ENCODE results near the gene WDR86.

DNA sequence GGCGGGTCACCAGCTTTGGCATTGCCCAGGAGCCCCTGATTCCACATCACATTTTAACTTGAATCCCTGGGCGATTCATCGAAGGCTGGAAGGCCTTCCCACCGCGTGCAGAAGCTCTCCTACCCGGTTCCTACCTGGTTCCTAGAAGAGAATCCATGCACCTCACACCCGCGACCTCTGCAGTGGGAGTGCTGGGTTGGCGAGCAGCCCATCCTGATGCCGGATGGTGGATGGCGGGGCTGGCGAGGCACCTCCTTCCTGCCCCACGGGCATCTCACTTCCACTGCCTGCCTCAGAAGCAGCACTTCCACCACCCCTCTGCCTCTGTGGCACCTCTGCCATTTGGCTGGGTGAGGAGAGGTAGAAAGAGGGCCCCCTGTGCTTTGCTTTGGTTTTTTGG is 36.2 kb downstream of the WDR86 start:
- TF ChIP-seq, protein P1, sequence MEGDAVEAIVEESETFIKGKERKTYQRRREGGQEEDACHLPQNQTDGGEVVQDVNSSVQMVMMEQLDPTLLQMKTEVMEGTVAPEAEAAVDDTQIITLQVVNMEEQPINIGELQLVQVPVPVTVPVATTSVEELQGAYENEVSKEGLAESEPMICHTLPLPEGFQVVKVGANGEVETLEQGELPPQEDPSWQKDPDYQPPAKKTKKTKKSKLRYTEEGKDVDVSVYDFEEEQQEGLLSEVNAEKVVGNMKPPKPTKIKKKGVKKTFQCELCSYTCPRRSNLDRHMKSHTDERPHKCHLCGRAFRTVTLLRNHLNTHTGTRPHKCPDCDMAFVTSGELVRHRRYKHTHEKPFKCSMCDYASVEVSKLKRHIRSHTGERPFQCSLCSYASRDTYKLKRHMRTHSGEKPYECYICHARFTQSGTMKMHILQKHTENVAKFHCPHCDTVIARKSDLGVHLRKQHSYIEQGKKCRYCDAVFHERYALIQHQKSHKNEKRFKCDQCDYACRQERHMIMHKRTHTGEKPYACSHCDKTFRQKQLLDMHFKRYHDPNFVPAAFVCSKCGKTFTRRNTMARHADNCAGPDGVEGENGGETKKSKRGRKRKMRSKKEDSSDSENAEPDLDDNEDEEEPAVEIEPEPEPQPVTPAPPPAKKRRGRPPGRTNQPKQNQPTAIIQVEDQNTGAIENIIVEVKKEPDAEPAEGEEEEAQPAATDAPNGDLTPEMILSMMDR (conservative IDR thresholded peaks at IDR 0.05; ENCODE audit: low read depth, low read length): no peak
- TF ChIP-seq EZH2 (IDR thresholded peaks at IDR 0.05; ENCODE audit: borderline replicate concordance, low read depth, low read length, poor library complexity, severe bottlenecking): no peak

Data from A673 (cell line).